ENCODE measurements around the gene NCOA3.

Gene NCOA3

DNA sequence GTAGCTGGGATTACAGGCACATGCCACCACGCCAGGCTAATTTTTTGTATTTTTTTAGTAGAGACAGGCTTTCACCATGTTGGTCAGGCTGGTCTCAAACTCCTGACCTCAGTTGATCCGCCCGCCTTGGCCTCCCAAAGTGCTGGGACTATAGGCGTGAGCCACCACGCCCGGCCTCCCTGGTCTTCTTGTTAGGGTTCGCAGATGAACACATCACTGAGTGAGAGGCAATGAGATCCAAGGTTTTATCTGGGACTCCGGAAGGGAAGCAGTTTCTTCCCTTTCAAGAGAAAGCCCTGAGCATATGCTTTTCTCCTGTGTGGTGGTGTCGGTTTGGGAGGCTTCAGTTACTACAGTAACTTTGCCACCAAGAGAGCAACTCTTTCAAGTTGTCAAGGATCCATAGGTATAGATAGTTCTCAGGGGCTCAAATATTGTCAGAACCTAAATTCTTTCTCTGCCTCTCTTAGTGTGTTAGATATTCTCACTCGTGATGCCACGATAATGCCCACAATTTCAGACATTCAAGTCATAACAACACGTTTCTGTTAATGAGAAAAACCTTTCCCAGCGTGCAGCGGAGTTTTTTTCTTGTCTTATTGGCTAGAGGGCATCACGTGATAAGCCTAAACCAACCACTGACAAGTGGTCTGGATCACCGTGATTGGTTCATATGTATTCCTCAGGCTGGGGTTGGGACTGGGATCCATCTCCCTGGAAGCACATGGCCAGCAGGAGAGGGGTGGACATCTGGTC is 36.2 kb upstream of the NCOA3 start:
- TF ChIP-seq TCF4 (CRISPR knock-in tag; IDR thresholded peaks at IDR 0.05; ENCODE audit: borderline replicate concordance) (no peak), TSHZ2 (CRISPR knock-in tag; IDR thresholded peaks at IDR 0.05) (no peak)
- no peak for ATAC-seq

DNA sequence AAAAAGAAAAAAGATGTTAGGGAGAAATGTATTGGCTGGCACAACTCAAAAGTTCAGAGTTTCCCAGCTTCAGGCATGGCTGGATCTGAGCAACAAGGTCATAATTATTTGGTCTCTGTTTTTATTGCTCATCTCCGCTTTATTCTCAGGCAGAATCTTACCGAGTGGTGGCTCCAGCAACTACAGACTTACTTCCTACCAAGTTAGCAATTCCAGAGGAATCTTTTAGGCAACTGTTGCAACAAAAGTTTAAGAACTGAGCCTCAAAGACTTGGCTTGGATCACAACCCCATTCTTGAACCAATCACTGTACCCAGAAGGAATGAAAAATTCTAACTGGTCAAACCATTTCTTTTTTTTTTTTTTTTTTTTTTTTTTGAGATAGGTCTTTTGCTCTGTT is 35.5 kb upstream of the NCOA3 start:
- TF ChIP-seq ZFP3 (CRISPR knock-in tag; IDR thresholded peaks at IDR 0.05) (no peak), RARB (CRISPR knock-in tag; IDR thresholded peaks at IDR 0.05) (no peak)
- no peak for ATAC-seq

DNA sequence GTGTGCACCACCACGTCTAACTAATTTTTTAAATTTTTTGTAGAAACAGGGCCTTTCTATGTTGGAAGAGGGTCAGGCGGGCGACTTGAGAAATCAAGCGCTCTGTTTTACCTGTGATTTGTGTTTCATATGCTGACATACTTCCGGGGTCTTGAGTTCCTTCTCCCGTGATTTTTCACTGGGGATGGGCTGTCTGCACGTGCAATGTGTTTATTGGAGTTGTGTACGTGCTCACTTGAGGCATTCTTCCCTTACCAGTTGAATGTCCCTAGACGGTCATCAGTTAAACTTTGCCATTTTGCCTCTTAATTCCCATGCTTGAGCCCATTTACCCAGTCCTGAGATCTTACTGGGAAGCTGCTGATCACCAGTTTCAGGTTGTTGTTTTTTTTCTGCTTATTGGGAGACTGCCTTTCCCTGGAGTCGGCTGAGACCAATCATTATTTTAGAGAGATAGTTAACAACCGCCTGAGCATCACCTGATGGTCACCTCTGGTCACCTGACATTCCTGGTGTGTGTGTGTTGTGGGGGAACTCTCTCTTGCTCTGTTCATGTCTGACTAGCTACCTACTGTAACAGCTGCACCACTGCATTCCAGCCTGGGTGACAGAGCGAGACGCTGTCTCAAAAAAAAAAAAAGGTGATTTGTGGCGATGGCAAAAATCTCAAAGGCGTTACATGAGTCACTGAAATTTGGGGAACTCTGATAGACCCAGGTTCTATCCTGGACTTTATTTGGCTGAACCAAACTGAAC is 34.8 kb upstream of the NCOA3 start:
- ATAC-seq = no peak

DNA sequence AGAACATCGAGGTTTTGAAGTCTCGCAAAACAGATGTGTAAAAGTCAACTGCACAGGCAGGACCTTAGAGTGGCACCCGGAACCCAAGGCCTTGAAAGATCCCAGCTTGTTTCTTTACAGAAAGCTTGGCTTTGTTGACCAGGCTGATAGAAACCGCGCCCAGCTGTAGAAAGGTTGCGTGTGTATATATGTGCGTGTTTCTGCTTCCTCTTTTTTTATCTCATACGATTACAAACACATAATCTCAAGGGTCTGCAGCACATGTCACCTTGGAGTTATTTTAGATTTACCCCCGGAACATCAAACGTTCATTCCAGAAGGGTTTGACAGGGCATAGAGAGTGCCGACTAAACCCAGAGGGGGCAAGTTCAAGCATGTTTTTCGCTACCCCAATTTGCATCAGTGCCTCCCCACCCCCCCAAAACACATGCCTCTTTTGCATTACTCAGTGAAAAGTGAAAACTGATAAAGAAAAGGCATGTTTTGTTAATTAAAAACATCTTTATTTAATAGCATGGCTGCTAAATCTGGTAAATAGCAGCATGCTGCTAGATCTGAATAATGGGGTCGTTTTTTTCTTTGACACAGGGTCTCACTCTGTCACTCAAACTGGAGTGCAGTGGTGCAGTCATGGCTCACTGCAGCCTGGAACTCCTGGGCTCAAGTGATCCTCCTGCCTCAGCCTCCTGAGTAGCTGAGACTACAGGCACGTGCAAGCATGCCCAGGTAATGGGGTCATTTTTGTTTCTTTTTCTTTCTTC is 33.2 kb upstream of the NCOA3 start:
- ATAC-seq = no peak
- TF ChIP-seq SNAI2 (CRISPR knock-in tag; IDR thresholded peaks at IDR 0.05) (no peak), TCF4 (CRISPR knock-in tag; IDR thresholded peaks at IDR 0.05; ENCODE audit: borderline replicate concordance) (peak; percentile 79), ZNF8 (CRISPR knock-in tag; IDR thresholded peaks at IDR 0.05) (0 out of 2 replicates have a peak, but pooled peaks have one; percentile 11), TSHZ2 (CRISPR knock-in tag; IDR thresholded peaks at IDR 0.05) (peak; percentile 28; the same call in 1 of the 2 replicates)

More for the DNA sequence above, 34.8 kb upstream of the NCOA3 start:
- TF ChIP-seq ZFP30 (CRISPR knock-in tag; IDR thresholded peaks at IDR 0.05) (no peak), ZNF565 (CRISPR knock-in tag; conservative IDR thresholded peaks at IDR 0.05; ENCODE audit: low read depth) (no peak), TOX (CRISPR knock-in tag; IDR thresholded peaks at IDR 0.05; ENCODE audit: borderline replicate concordance) (no peak), ZC3H10 (CRISPR knock-in tag; IDR thresholded peaks at IDR 0.05) (no peak), ZFP3 (CRISPR knock-in tag; IDR thresholded peaks at IDR 0.05) (no peak), BACH2 (CRISPR knock-in tag; IDR thresholded peaks at IDR 0.05; ENCODE audit: borderline replicate concordance) (no peak), PPARA (CRISPR knock-in tag; IDR thresholded peaks at IDR 0.05; ENCODE audit: borderline replicate concordance) (no peak), GLIS3 (CRISPR knock-in tag; IDR thresholded peaks at IDR 0.05) (no peak), OSR1 (CRISPR knock-in tag; IDR thresholded peaks at IDR 0.05) (no peak), TSHZ2 (CRISPR knock-in tag; IDR thresholded peaks at IDR 0.05) (no peak), PATZ1 (CRISPR knock-in tag; IDR thresholded peaks at IDR 0.05; ENCODE audit: borderline replicate concordance) (no peak)
